ENCODE measurements around the gene WNK1.

DNA sequence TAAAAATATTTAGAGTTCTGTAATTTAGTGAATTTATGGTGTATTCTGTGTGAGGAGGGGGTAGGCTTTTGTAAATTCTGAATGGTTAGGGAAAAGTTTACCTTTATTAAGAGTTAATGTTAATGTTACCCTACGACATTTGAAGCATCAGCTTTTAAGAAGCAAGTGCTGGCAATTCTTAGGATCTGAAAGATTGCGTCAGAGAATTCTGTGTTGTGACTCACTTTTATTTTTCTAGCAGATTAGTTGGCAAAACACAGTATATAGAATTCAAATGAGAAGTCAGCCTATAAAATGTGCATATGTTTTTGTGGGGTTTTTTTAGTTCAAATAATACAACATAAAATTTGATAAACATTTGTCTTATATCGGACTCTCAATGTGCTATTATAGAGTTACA lies 99.5 kb downstream of the WNK1 start:
- TF ChIP-seq, protein P1, sequence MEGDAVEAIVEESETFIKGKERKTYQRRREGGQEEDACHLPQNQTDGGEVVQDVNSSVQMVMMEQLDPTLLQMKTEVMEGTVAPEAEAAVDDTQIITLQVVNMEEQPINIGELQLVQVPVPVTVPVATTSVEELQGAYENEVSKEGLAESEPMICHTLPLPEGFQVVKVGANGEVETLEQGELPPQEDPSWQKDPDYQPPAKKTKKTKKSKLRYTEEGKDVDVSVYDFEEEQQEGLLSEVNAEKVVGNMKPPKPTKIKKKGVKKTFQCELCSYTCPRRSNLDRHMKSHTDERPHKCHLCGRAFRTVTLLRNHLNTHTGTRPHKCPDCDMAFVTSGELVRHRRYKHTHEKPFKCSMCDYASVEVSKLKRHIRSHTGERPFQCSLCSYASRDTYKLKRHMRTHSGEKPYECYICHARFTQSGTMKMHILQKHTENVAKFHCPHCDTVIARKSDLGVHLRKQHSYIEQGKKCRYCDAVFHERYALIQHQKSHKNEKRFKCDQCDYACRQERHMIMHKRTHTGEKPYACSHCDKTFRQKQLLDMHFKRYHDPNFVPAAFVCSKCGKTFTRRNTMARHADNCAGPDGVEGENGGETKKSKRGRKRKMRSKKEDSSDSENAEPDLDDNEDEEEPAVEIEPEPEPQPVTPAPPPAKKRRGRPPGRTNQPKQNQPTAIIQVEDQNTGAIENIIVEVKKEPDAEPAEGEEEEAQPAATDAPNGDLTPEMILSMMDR (IDR thresholded peaks at IDR 0.05 in 4 of 5, conservative IDR thresholded peaks at IDR 0.05 in 1 of 5), result no peak
- TF ChIP-seq POLR2A (IDR thresholded peaks at IDR 0.05), result no peak

All from gastrocnemius medialis (tissue), 4 donors.